Skeletal muscle tissue (tissue), 4 donors: ENCODE data around the gene ARAP1. TPM values are rescaled to one million over a fixed set of nuclear protein-coding genes. Genes with fewer than 3 reads are reported as not detected.
"Not testable (repeated sequence)": the region's sequence is repeated elsewhere in the genome, so short reads cannot be mapped to it uniquely, and the experiment has no call there.

Source experiments
- H3K27ac ChIP-seq: one replicate; pipeline ENCODE4 v1.7.0; 2013; ENCODE audit warnings: mild to moderate bottlenecking, low read depth, low read length, inconsistent platforms
- H3K27me3 ChIP-seq, 3 donors: one replicate each; pipeline ENCODE4 v1.7.0; 2013; ENCODE audit warnings: low read length in 3 of 3; ENCODE audit not compliant: control insufficient read depth in 3 of 3, insufficient read depth in 3 of 3
- H3K36me3 ChIP-seq, 3 donors: one replicate each; pipeline ENCODE4 v1.7.0; 2013; ENCODE audit warnings: low read length in 3 of 3; ENCODE audit not compliant: control insufficient read depth in 3 of 3, insufficient read depth in 3 of 3
- H3K4me1 ChIP-seq, 3 donors: one replicate each; pipeline ENCODE4 v1.7.0; 2013; ENCODE audit warnings: low read length in 3 of 3, mild to moderate bottlenecking in 3 of 3; ENCODE audit not compliant: control insufficient read depth in 3 of 3, insufficient read depth in 3 of 3
- H3K4me3 ChIP-seq, 3 donors: one replicate each; pipeline ENCODE4 v1.7.0; 2013; ENCODE audit warnings: low read length in 3 of 3
- H3K9ac ChIP-seq, 3 donors: one replicate each; pipeline ENCODE4 v1.7.0; 2013; ENCODE audit warnings: low read length in 3 of 3, mild to moderate bottlenecking in 3 of 3, moderate library complexity in 2 of 3, low read depth in 1 of 3
- H3K9me3 ChIP-seq, 3 donors: one replicate each; pipeline ENCODE4 v1.7.0; 2013; ENCODE audit warnings: low read length in 3 of 3; ENCODE audit not compliant: control insufficient read depth in 3 of 3
- total RNA-seq: library from RNA; depleted of rRNA; stranded (reverse); fragments of >200 nt; gene quantifications from one replicate; pipeline ENCODE4 v1.2.3, GENCODE V29; 2014
- donor health status: Osteomylitis.

The ARAP1 gene
- 98.6 TPM for total RNA-seq

DNA sequence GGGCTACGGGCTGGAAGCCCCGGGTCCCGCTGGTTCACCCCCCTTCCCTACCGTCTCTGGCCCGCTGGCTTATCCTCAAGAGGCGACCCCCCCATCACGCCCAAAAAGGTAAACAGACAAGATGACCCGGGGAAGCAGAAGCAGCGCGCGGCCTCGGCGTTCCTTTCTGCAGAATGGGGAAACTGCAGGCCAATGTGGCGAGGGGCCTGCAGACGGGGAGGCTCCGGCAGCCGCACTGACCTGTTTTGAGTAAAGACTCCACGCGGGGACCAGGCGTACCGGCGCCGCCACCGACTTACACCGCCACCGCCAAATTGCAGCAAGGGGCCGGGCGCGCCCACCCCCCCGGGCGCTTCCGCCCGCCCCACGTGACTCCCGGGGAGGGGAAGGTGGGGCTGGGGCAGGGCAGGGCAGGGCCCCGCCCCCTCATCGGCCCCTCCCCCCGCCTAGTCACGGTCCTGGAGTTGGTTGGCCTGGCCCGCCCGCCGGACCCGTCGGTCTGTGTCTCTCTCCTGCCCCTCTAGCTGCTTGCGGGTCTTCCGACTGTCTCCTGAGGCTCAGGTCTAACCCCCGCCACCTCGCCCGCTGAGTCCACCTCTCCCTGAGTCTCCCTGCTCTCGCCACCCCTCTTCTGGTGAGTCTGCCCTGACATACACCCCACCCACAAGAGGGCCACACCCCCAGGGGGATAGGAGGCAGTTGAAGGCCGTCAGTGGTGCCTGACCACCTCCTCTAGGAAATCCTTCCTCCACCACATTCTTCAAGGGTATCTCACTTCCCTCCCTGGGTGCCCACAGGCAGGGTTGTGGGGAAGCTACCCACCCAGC is at the start of gene ARAP1:
TSS of gene ARAP1 (minus strand) at position 321 of the 827 bp plus-strand sequence. CDS start 25,280 bp downstream, outside the sequence.
- Histone ChIP-seq H3K9me3 (no peaks in the 10 kb centered on the region), H3K27ac (peak within 1 kb of the TSS; percentile 59), H3K4me1 (peaks cover 18 to 32% (median 20%) of the 10 kb centered on the region in 3 donors), H3K9ac (peak within 1 kb of the TSS; percentile 78 to 82 (median 79)), H3K36me3 (peaks cover under 1 to 3% (median 2%) of the 10 kb centered on the region in 3 donors), H3K27me3 (no peaks in the 10 kb centered on the region), H3K4me3 (peak within 1 kb of the TSS; percentile 74 to 82 (median 81))

DNA sequence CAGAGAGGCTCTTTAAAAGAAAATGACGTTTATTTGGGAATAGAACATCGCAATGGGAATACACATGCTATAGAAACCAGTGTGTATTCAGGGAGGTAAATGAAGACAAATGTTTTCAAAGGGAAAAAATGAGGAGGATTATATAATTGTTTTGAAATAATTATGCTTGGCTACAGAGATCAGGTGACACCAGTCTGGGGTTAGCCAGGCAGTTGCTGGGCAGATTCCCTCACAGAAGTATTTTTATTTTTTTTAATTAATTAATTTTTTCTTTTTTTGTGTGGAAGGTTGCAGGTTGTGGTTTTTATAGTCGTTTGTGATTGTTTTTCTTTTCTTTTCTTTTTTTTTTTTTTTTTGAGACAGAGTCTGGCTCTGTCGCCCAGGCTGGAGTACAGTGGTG is 47.2 kb upstream of the ARAP1 start:
- Histone ChIP-seq H3K4me1 (peaks cover 3 to 4% (median 3%) of the 10 kb centered on the region in 3 donors), H3K9ac (no peak overlapping the region), H3K36me3 (no peaks in the 10 kb centered on the region), H3K27me3 (no peaks in the 10 kb centered on the region), H3K27ac (no peak overlapping the region), H3K9me3 (no peaks in the 10 kb centered on the region), H3K4me3 (no peak overlapping the region)

DNA sequence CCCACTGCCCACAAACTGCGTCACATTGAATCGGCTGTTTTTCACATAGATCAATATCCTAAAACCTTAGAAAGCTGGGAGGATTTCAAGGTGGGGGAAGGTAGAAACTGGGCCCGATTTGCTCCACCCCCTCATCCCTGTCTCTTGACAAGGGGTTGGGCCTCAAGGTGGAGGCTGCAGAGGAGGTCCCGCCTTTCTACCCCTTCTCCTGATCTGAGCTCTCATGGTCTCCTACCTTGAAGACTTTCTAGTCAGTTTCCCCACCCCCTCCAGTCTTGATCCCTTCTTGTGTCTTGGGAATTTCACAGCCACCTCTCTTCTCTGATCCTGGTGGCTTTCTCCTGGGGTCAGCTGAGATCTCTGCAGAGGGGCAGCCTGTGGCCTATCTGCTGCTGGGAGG is 46.2 kb upstream of the ARAP1 start:
- Histone ChIP-seq H3K4me1 (peaks cover 6 to 10% (median 8%) of the 10 kb centered on the region in 3 donors), H3K9ac (no peak overlapping the region), H3K27ac (no peak overlapping the region), H3K4me3 (no peak overlapping the region), H3K9me3 (no peaks in the 10 kb centered on the region), H3K36me3 (no peaks in the 10 kb centered on the region), H3K27me3 (no peaks in the 10 kb centered on the region)

DNA sequence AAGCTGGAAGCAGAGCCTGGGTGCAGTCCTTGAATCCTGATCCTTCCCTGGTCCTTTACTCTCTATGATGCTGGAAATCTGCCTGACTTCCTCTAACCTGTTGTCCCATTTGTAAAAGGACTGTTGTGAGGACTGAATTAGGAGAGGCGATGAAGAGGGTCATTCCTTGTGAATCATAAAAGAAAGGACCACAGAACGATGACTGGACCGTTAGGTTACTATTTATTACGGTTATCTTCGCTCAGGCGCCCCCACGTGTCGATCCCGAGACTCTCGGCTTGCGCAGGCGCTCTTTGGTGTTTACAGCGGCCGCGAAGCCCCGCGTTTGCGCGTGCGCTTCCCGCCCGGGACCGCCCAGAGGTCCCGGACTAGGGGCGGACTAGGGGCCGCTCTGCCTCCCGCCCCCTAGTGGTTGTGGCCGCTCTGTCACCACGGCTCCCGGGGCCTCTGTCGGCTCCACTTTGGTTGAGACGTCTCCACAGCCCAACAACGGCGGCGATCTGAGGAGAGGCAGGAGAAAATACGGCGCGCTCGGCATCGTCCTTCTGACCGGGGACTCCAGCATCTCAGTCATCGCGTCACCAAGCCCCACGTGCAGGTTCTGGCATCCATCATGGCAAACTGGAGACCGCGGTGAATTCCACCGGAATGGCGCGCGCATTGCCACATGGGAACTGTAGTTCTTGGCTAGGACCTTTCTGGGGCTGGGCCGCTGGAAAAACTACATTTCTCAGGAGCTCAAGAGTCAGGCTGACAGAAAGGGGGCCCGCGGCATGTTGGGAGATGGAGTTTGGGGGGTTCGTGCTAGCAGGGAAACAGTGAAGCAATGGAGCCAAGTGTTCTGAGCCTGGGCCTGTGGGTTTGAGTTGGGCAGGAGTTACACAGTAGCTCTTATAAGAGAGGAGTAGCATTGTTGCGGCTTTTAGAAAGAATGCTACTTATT is 41.5 kb upstream of the ARAP1 start, which contains the start of gene STARD10:
TSS of gene STARD10 (minus strand) at position 623 of the 943 bp plus-strand sequence. CDS start 12,866 bp downstream, outside the sequence.
- H3K4me3 ChIP-seq: peak within 1 kb of the TSS; percentile 91 to 96 (median 94)
- peak within 1 kb of the TSS; percentile 82 to 91 (median 86) for H3K9ac ChIP-seq
- no peaks in the 10 kb centered on the region for H3K36me3 ChIP-seq
- H3K27ac ChIP-seq: peak within 1 kb of the TSS; percentile 92
- peaks cover 27 to 36% (median 30%) of the 10 kb centered on the region in 3 donors for H3K4me1 ChIP-seq
- H3K9me3 ChIP-seq: no peaks in the 10 kb centered on the region
- H3K27me3 ChIP-seq: no peaks in the 10 kb centered on the region

DNA sequence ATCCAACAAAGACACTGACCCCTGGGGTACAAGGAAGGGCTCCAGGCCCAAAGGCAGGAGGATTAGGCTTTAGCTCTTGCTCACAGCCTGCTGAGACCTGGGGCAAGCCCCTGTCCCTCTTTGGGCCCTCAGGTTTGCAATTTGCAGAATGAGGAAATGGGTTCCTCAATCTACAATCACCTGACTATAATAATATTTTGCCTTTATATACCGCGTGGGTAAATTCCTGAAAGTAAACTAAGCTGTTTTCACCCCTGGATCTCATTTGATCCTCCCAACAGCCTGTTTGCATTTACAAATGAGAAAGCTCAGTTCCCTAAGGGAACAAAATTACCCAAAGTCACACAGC is 40.8 kb upstream of the ARAP1 start:
- peak overlapping the region; percentile 54 to 71 (median 58) for H3K9ac ChIP-seq
- H3K4me3 ChIP-seq: peak overlapping the region; percentile 91 to 96 (median 94)
- H3K27me3 ChIP-seq: no peaks in the 10 kb centered on the region

DNA sequence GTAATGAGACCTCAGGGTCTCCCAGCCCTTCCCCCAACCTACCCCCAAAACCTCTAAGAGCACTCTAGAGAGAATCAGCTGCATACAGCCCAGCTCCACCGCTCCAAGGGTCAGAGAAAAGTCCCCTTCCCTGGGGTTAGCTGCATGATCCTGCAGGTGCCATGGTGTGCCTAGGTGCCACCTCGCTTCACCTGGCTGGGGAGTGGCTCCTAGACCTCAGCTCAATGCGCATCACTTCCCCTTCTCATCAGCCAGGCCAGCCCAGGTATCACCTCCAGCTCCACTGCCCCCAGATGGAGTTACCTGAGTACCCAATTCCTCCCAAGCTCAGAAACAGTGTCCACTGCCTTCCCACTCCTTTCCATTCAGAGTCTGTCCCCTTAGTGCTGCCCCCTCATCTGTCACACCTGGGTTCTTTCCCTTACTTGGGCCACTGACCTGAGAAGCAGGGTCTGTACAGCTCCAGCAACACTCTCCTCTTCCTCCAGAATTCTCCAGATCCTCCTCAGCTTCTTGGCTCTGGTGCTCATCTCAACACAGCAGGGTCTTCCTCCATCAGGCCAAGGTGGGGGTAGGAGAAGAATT is 40.3 kb upstream of the ARAP1 start:
- Histone ChIP-seq H3K9me3 (no peaks in the 10 kb centered on the region), H3K27ac (peak overlapping the region; percentile 92), H3K4me1 (peaks cover 27 to 42% (median 30%) of the 10 kb centered on the region in 3 donors), H3K9ac (peak overlapping the region in 2 of 3 donors; percentile 58 to 71), H3K27me3 (no peaks in the 10 kb centered on the region), H3K36me3 (no peaks in the 10 kb centered on the region), H3K4me3 (no peak overlapping the region)

More for the DNA sequence above, 40.8 kb upstream of the ARAP1 start:
- no peaks in the 10 kb centered on the region for H3K36me3 ChIP-seq
- peaks cover 27 to 39% (median 30%) of the 10 kb centered on the region in 3 donors for H3K4me1 ChIP-seq
- peak overlapping the region; percentile 92 for H3K27ac ChIP-seq
- H3K9me3 ChIP-seq: no peaks in the 10 kb centered on the region

DNA sequence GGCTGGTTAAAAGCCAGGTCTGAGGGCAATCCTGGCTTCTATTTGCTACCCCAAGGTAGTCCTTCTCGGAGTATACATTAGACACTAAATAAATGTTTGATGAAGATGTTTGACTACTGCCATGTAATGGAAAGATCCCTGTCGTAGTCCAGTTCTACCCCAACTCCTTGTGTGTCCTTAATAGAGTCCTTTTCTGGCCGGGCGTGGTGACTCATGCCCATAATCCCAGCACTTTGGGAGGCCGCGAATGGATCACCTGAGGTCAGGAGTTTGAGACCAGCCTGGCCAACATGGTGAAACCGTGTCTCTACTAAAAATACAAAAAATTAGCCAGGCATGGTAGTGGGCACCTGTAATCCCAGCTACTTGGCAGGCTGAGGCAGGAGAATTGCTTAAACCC is 39.0 kb upstream of the ARAP1 start:
- H3K27ac ChIP-seq, H3K9ac ChIP-seq, H3K27me3 ChIP-seq, H3K36me3 ChIP-seq, H3K9me3 ChIP-seq, H3K4me3 ChIP-seq: not testable (repeated sequence)
- H3K4me1 ChIP-seq: peaks cover 27 to 42% (median 30%) of the 10 kb centered on the region in 3 donors

DNA sequence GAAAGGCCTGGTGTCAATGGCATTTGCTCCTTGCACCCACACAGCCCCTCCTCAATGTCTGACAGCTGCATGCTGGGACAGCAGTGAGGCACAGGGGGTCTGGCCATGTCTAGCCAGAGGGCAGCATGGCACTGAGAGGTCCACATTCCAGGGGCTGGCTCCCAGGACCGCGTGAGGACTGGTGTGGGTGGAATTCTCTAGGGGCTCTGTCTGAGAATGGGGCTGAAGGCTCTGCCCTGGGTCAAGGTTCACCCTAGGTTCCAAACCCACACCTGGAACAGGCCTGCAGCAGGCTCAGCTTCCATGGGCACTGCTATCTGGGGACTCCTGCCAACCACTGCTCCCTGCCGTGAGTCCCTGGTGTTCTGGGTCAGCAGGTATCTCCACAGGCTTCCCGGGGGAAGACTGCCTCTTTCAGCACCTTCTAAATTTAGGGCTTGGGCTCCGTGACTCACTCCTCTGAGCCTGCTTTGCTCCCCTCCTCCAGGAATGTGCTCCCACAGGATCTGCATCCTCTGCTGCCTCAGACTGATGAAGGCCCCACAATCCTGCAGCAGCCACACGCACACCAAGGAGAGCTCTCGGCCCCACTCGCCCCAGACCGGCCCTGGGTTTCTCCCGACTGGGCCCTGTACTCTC is 37.4 kb upstream of the ARAP1 start:
- Histone ChIP-seq H3K4me3 (no peak overlapping the region), H3K36me3 (no peaks in the 10 kb centered on the region), H3K4me1 (peaks cover 26 to 40% (median 29%) of the 10 kb centered on the region in 3 donors), H3K9me3 (no peaks in the 10 kb centered on the region), H3K27me3 (no peaks in the 10 kb centered on the region), H3K9ac (peak overlapping the region in 1 of 3 donors; percentile 40), H3K27ac (peak overlapping the region; percentile 45)

DNA sequence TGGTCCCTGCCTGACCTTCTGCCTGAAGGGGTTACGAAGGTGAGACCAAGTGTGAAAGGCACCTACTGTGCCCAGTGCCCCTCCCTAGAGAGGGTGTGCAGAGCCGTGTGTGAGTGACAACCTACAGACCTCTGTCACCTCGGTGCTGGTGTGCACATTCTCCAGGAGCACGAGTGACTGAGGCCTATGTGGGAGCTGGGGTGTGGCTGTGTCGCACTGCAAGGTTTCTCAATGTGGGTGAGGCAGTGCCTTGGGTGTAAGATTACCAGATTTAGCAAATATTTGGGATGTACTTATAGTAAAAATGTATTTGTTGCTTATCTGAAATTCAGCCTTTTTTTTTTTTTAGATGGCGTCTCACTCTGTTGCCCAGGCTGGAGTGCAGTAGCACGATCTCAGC is 36.0 kb upstream of the ARAP1 start:
- H3K4me3 ChIP-seq: no peak overlapping the region
- H3K27ac ChIP-seq: no peak overlapping the region
- peak overlapping the region in 1 of 3 donors; percentile 16 for H3K9ac ChIP-seq
- H3K9me3 ChIP-seq: no peaks in the 10 kb centered on the region
- no peaks in the 10 kb centered on the region for H3K36me3 ChIP-seq
- no peaks in the 10 kb centered on the region for H3K27me3 ChIP-seq
- H3K4me1 ChIP-seq: peaks cover 20 to 31% (median 21%) of the 10 kb centered on the region in 3 donors
